Right hindlimb (tissue), 1 donor: ENCODE results near the gene ZMIZ1.
A peak's percentile ranks its signal among the peaks of the same experiment; 100 is the strongest.
"Not testable (repeated sequence)": the region's sequence is repeated elsewhere in the genome, so short reads cannot be mapped to it uniquely, and the experiment has no call there.

ENCODE experiments used
- DNase-seq: peaks from one replicate; pipeline ENCODE4 v3.0.0-alpha.2; 2018

Gene ZMIZ1

GRCh38 chr10:79274279-79275104 is 205.7 kb downstream of the ZMIZ1 start:
- DNase-seq = peak; percentile 86

GRCh38 chr10:79275105-79275430 is 206.3 kb downstream of the ZMIZ1 start:
- no peak for DNase-seq

- DNase-seq = no peak
Measured at GRCh38 chr10:79275431-79275851, 206.7 kb downstream of the ZMIZ1 start.

- DNase-seq = no peak
Measured at GRCh38 chr10:79277579-79278269, 209.0 kb downstream of the ZMIZ1 start.

GRCh38 chr10:79279047-79279446 is 210.3 kb downstream of the ZMIZ1 start:
- not testable (repeated sequence) for DNase-seq

- DNase-seq = no peak
Measured at GRCh38 chr10:79280956-79281355, 212.2 kb downstream of the ZMIZ1 start.

- no peak for DNase-seq
Measured at GRCh38 chr10:79282388-79282787, 213.6 kb downstream of the ZMIZ1 start.

- no peak for DNase-seq
Measured at GRCh38 chr10:79283616-79284015, 214.8 kb downstream of the ZMIZ1 start.

GRCh38 chr10:79284158-79284871 is 215.5 kb downstream of the ZMIZ1 start:
- no peak for DNase-seq

- no peak for DNase-seq
Measured at GRCh38 chr10:79285315-79286197, 216.8 kb downstream of the ZMIZ1 start.

- DNase-seq = peak; percentile 73
Measured at GRCh38 chr10:79286318-79286951, 217.7 kb downstream of the ZMIZ1 start.

- no peak for DNase-seq
Measured at GRCh38 chr10:79287973-79288723, 219.4 kb downstream of the ZMIZ1 start.

- DNase-seq = no peak
Measured at GRCh38 chr10:79289801-79290200, 221.0 kb downstream of the ZMIZ1 start.

- DNase-seq = no peak
Measured at GRCh38 chr10:79292026-79292766, 223.4 kb downstream of the ZMIZ1 start.

GRCh38 chr10:79292891-79293746 is 224.4 kb downstream of the ZMIZ1 start:
- DNase-seq = no peak

GRCh38 chr10:79293841-79294581 is 225.2 kb downstream of the ZMIZ1 start:
- DNase-seq = no peak

GRCh38 chr10:79295563-79295962 is 226.8 kb downstream of the ZMIZ1 start:
- no peak for DNase-seq

GRCh38 chr10:79296431-79296830 is 227.7 kb downstream of the ZMIZ1 start:
- no peak for DNase-seq
